Measurements from ENCODE around the gene RPS15.

DNA sequence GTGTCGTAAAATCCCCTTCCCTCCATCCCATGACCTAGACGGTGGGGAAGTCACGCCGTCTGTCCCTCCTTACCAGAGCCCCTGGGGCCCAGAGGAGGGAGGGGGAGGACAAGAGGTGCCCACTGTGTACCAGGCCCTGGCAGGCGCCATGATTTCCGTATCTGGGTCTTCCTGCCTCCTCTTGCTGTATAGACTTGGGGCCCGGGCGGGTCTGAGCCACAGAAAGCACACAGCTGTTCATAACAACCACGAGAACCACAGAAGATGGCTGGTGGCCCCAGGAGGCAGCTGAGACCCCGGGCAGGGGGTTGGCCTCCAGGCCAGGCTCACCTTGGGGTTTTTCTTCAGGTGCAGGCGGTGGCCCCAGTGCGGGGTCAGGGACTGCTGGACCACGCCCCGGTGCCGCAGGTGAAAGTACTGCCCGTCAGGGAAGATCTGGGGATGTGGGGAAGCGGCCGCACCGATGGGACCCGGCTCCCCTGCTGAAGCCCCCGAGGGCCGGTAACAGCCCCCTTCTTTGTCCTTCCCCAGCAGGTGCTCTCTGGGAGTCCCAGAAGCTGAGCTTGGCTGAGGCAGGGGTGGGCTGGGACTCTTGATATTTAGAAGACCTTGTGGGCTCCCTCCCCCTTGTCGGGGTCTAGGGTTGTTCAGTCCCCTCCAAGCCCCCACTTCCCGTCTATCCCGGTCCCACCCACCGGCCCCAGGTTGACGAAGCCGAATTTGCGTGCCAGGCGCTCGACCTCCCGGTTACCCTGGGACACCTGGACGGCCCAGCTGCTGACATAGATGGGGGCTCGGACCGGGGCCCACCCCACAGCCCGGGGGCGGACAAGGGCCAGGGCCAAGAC lies 51.5 kb downstream of the RPS15 start:
- no peak for TF ChIP-seq ZNF274 (IDR thresholded peaks at IDR 0.05; ENCODE audit: low read depth, low read length)
- no peak for TF ChIP-seq SUZ12 (IDR thresholded peaks at IDR 0.05; ENCODE audit: extremely low read depth, insufficient read depth, insufficient read length)
- no peak for TF ChIP-seq YY1 (IDR thresholded peaks at IDR 0.05; ENCODE audit: insufficient read depth, insufficient read length)
